T-helper 2 cell treated with Interferon-gamma antibody and Interleukin-4, amounts not matched to agents 100 ng/mL and 5 ng/mL, for 36 hours (primary cell): Measurements from ENCODE around the gene CAPN5. TPM values are rescaled to one million over a fixed set of nuclear protein-coding genes. Genes with fewer than 3 reads are reported as not detected.

Source experiments
- intact Hi-C: fragments of 100-400 bp; cut with micrococcal nuclease; formaldehyde crosslinking; loops from one replicate; pipeline ENCODE4 v1.15.1; 2023
- total RNA-seq: library from RNA; stranded (reverse); gene quantifications from 2 replicates; pipeline ENCODE4 v1.2.3, GENCODE V29; 2022

CAPN5 gene
- total RNA-seq, 1 donor from 2014 or later = 0.80 TPM

GRCh38 chr11:77127920-77128691 is 61.3 kb downstream of the CAPN5 start, which contains the start of gene MYO7A:
MYO7A (plus strand) TSS chr11:77128246; CDS start chr11:77130635, 2,389 bp downstream.
- intact Hi-C loops = loop anchor here (1.0 to 2.0 kb wide), 3 partner anchors 60 to 491 kb away; no protein-coding TSS in a partner anchor

- intact Hi-C loops = no loop called here
These were observed 62.5 kb downstream of the CAPN5 start for GRCh38 chr11:77129069-77129841.

GRCh38 chr11:77129842-77130756 is 63.3 kb downstream of the CAPN5 start:
- intact Hi-C loops = no loop called here

GRCh38 chr11:77130763-77131513 is 64.2 kb downstream of the CAPN5 start:
- intact Hi-C loops = no loop called here

- intact Hi-C loops = no loop called here
These were observed 64.8 kb downstream of the CAPN5 start for GRCh38 chr11:77131560-77131959.

- intact Hi-C loops = no loop called here
These were observed 68.3 kb downstream of the CAPN5 start for GRCh38 chr11:77135069-77135468.

- intact Hi-C loops = no loop called here
These were observed 69.3 kb downstream of the CAPN5 start for GRCh38 chr11:77136074-77136473.

- intact Hi-C loops = no loop called here
These were observed 70.1 kb downstream of the CAPN5 start for GRCh38 chr11:77136784-77137420.

- intact Hi-C loops = no loop called here
These were observed 70.7 kb downstream of the CAPN5 start for GRCh38 chr11:77137421-77137820.

GRCh38 chr11:77138106-77138649 is 71.4 kb downstream of the CAPN5 start:
- intact Hi-C loops = no loop called here

- intact Hi-C loops = no loop called here
These were observed 72.4 kb downstream of the CAPN5 start for GRCh38 chr11:77139201-77139600.

GRCh38 chr11:77140231-77140851 is 73.6 kb downstream of the CAPN5 start:
- intact Hi-C loops = no loop called here

GRCh38 chr11:77141034-77141433 is 74.3 kb downstream of the CAPN5 start:
- intact Hi-C loops = no loop called here

- intact Hi-C loops = no loop called here
These were observed 74.7 kb downstream of the CAPN5 start for GRCh38 chr11:77141475-77141874.

- intact Hi-C loops = no loop called here
These were observed 75.6 kb downstream of the CAPN5 start for GRCh38 chr11:77142091-77142975.

- intact Hi-C loops = no loop called here
These were observed 76.7 kb downstream of the CAPN5 start for GRCh38 chr11:77143405-77144020.

- intact Hi-C loops = no loop called here
These were observed 77.6 kb downstream of the CAPN5 start for GRCh38 chr11:77144196-77144856.
